Parathyroid adenoma (tissue), 2 donors: ENCODE measurements around the gene POMC.
A peak's percentile ranks its signal among the peaks of the same experiment; 100 is the strongest.

ENCODE experiments used
- H2AFZ ChIP-seq: fragments of 300-600 bp; sonication (generic); one replicate; pipeline ENCODE4 v1.7.0; 2017; ENCODE audit warnings: antibody characterized with exemption, mild to moderate bottlenecking
- H3K27ac ChIP-seq: fragments of 300-600 bp; sonication (generic); one replicate; pipeline ENCODE4 v1.7.0; 2017
- H3K27me3 ChIP-seq: fragments of 300-600 bp; sonication (generic); one replicate; pipeline ENCODE4 v1.7.0; 2017; ENCODE audit warnings: low read length; ENCODE audit not compliant: control insufficient read depth, insufficient read depth
- H3K36me3 ChIP-seq: fragments of 300-600 bp; sonication (generic); one replicate; pipeline ENCODE4 v1.7.0; 2017; ENCODE audit warnings: low read length; ENCODE audit not compliant: control insufficient read depth, insufficient read depth
- H3K4me1 ChIP-seq: fragments of 300-600 bp; sonication (generic); one replicate; pipeline ENCODE4 v1.7.0; 2017; ENCODE audit warnings: control low read depth
- H3K4me2 ChIP-seq: fragments of 300-600 bp; sonication (generic); one replicate; pipeline ENCODE4 v1.7.0; 2017; ENCODE audit warnings: low read length
- H3K4me3 ChIP-seq: fragments of 300-600 bp; sonication (generic); one replicate; pipeline ENCODE4 v1.7.0; 2017; ENCODE audit warnings: low read depth, low read length
- H3K79me2 ChIP-seq: fragments of 300-600 bp; sonication (generic); one replicate; pipeline ENCODE4 v1.7.0; 2017; ENCODE audit warnings: control low read depth
- H3K9ac ChIP-seq: fragments of 300-600 bp; sonication (generic); one replicate; pipeline ENCODE4 v1.7.0; 2017; ENCODE audit warnings: mild to moderate bottlenecking
- H3K9me3 ChIP-seq: fragments of 300-600 bp; sonication (generic); one replicate; pipeline ENCODE4 v1.7.0; 2017; ENCODE audit warnings: low read length; ENCODE audit not compliant: control insufficient read depth
- TF ChIP-seq, protein P1 (sequence below): fragments of 300-600 bp; sonication (generic); IDR thresholded peaks from one replicate; pipeline ENCODE4 v1.7.0; 2017; ENCODE audit warnings: antibody characterized with exemption, mild to moderate bottlenecking
- donor health status: primary hyperparathyroidism.

The POMC gene

GRCh38 chr2:25194576-25195122 lies 26.3 kb upstream of the POMC start:
- Histone ChIP-seq H3K9ac (no peak overlapping the region), H2AFZ (no peak overlapping the region), H3K27me3 (no peaks in the 10 kb centered on the region), H3K4me3 (no peak overlapping the region), H3K27ac (no peak overlapping the region), H3K79me2 (no peaks in the 10 kb centered on the region), H3K4me2 (no peak overlapping the region), H3K9me3 (no peaks in the 10 kb centered on the region), H3K4me1 (no peaks in the 10 kb centered on the region), H3K36me3 (no peaks in the 10 kb centered on the region)
- TF ChIP-seq, protein P1, sequence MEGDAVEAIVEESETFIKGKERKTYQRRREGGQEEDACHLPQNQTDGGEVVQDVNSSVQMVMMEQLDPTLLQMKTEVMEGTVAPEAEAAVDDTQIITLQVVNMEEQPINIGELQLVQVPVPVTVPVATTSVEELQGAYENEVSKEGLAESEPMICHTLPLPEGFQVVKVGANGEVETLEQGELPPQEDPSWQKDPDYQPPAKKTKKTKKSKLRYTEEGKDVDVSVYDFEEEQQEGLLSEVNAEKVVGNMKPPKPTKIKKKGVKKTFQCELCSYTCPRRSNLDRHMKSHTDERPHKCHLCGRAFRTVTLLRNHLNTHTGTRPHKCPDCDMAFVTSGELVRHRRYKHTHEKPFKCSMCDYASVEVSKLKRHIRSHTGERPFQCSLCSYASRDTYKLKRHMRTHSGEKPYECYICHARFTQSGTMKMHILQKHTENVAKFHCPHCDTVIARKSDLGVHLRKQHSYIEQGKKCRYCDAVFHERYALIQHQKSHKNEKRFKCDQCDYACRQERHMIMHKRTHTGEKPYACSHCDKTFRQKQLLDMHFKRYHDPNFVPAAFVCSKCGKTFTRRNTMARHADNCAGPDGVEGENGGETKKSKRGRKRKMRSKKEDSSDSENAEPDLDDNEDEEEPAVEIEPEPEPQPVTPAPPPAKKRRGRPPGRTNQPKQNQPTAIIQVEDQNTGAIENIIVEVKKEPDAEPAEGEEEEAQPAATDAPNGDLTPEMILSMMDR = no peak

GRCh38 chr2:25190536-25190935 lies 22.2 kb upstream of the POMC start:
- Histone ChIP-seq H3K9ac (no peak overlapping the region), H3K4me1 (no peaks in the 10 kb centered on the region), H3K27me3 (no peaks in the 10 kb centered on the region), H3K79me2 (no peaks in the 10 kb centered on the region), H3K36me3 (no peaks in the 10 kb centered on the region), H3K9me3 (no peaks in the 10 kb centered on the region), H3K4me2 (no peak overlapping the region), H2AFZ (no peak overlapping the region), H3K4me3 (no peak overlapping the region), H3K27ac (no peak overlapping the region)
- TF ChIP-seq, protein P1 = no peak

DNA sequence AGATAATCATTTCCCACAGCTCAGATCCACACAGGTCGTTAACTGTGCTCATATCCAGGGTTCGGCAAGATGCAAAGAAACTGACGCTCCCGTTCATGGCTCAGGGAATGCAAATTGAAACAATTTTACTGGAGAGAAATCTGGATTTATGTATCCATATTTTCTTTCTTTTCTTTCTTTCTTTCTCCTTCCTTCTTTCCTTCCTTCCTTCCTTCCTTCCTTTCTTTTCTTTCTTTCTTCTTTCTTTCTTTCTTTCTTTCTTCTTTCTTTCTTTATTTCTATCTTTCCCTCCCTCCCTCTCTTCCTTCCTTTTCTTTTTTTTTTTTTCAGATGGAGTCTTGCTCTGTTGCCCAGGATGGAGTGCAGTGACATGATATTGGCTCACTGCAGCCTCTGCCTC lies 20.0 kb upstream of the POMC start:
- Histone ChIP-seq H2AFZ (no peak overlapping the region), H3K4me2 (no peak overlapping the region), H3K4me3 (no peak overlapping the region), H3K27ac (no peak overlapping the region), H3K9me3 (no peaks in the 10 kb centered on the region), H3K9ac (no peak overlapping the region), H3K36me3 (no peaks in the 10 kb centered on the region), H3K27me3 (no peaks in the 10 kb centered on the region), H3K4me1 (no peaks in the 10 kb centered on the region), H3K79me2 (no peaks in the 10 kb centered on the region)
- TF ChIP-seq, protein P1 = no peak

GRCh38 chr2:25187729-25188350 lies 19.5 kb upstream of the POMC start:
- no peaks in the 10 kb centered on the region for H3K9me3 ChIP-seq
- H3K4me2 ChIP-seq = no peak overlapping the region
- H3K79me2 ChIP-seq = no peaks in the 10 kb centered on the region
- no peaks in the 10 kb centered on the region for H3K4me1 ChIP-seq
- H3K9ac ChIP-seq = no peak overlapping the region
- TF ChIP-seq, protein P1 = no peak
- H3K27me3 ChIP-seq = no peaks in the 10 kb centered on the region
- H3K27ac ChIP-seq = no peak overlapping the region
- no peak overlapping the region for H3K4me3 ChIP-seq
- no peak overlapping the region for H2AFZ ChIP-seq
- no peaks in the 10 kb centered on the region for H3K36me3 ChIP-seq

DNA sequence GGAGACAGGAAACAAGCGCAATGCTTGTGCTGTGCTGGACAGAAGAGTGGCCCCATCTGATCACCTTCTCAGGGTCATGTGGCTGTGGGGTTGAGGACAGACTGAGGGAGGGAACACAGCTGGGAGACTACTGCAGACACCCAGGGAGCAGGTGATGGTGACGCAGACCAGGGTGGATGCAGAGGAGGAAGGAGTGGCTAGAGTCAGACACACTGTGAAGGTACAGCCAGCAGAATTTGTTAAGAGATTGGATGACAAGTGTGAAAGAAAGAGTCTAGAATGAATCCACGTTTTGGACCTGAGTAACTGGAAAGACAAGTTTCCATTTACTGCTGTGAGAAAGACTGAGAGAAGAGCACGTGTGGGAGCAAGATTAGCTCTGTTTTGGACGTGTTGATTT lies 15.9 kb upstream of the POMC start:
- H3K27me3 ChIP-seq = no peaks in the 10 kb centered on the region
- H2AFZ ChIP-seq = peak overlapping the region; percentile 17
- no peaks in the 10 kb centered on the region for H3K36me3 ChIP-seq
- H3K4me2 ChIP-seq = no peak overlapping the region
- H3K4me3 ChIP-seq = no peak overlapping the region
- TF ChIP-seq, protein P1 = no peak
- H3K4me1 ChIP-seq = no peaks in the 10 kb centered on the region
- no peak overlapping the region for H3K27ac ChIP-seq
- H3K9ac ChIP-seq = no peak overlapping the region
- H3K9me3 ChIP-seq = no peaks in the 10 kb centered on the region
- no peaks in the 10 kb centered on the region for H3K79me2 ChIP-seq
